Endometrial microvascular endothelial cells (primary cell): ENCODE data around the gene NDUFAF4. TPM values are rescaled to one million over a fixed set of nuclear protein-coding genes. Genes with fewer than 3 reads are reported as not detected.
"Not testable (repeated sequence)": the region's sequence is repeated elsewhere in the genome, so short reads cannot be mapped to it uniquely, and the experiment has no call there.

Experiments used
- in situ Hi-C: cut with HindIII; loops from 2 replicates; pipeline ENCODE4 v1.10.0; 2017; ENCODE audit warnings: low sequenced_read_pairs, low pct_unique_long_range_greater_than_20kb; ENCODE audit errors: inconsistent ontology term
- total RNA-seq: library from RNA; depleted of rRNA; stranded (reverse); fragments of >200 nt; gene quantifications from one replicate; pipeline ENCODE4 v1.2.3, GENCODE V29; 2015; ENCODE audit errors: inconsistent ontology term

Gene NDUFAF4
- total RNA-seq, 1 donor from 2014 or later, result 36.0 TPM

- in situ Hi-C loops, result no loop called here
These were observed 9.8 kb upstream of the NDUFAF4 start for GRCh38 chr6:96907498-96907897.

- in situ Hi-C loops, result no loop called here
These were observed 3.2 kb upstream of the NDUFAF4 start for GRCh38 chr6:96900873-96901272.

GRCh38 chr6:96899451-96899998 is 1.8 kb upstream of the NDUFAF4 start:
- in situ Hi-C loops, result no loop called here

- in situ Hi-C loops, result no loop called here
These were observed 1.3 kb upstream of the NDUFAF4 start for GRCh38 chr6:96899019-96899418.

- in situ Hi-C loops, result no loop called here
These were observed 655 bp upstream of the NDUFAF4 start for GRCh38 chr6:96898241-96898851.

- in situ Hi-C loops, result no loop called here
These were observed 8.5 kb downstream of the NDUFAF4 start for GRCh38 chr6:96889146-96889545.

- in situ Hi-C loops, result no loop called here
These were observed 8.9 kb downstream of the NDUFAF4 start for GRCh38 chr6:96888745-96889144.

GRCh38 chr6:96886519-96886918 is 11.2 kb downstream of the NDUFAF4 start:
- in situ Hi-C loops, result no loop called here

GRCh38 chr6:96885187-96885631 is 12.5 kb downstream of the NDUFAF4 start:
- in situ Hi-C loops, result not testable (repeated sequence)

- in situ Hi-C loops, result no loop called here
These were observed 19.5 kb downstream of the NDUFAF4 start for GRCh38 chr6:96878143-96878542.

- in situ Hi-C loops, result no loop called here
These were observed 20.7 kb downstream of the NDUFAF4 start for GRCh38 chr6:96876886-96877545.

GRCh38 chr6:96872976-96873375 is 24.7 kb downstream of the NDUFAF4 start:
- in situ Hi-C loops, result no loop called here

GRCh38 chr6:96865055-96865405 is 32.7 kb downstream of the NDUFAF4 start:
- in situ Hi-C loops, result no loop called here

- in situ Hi-C loops, result no loop called here
These were observed 33.3 kb downstream of the NDUFAF4 start for GRCh38 chr6:96864216-96865054.

- in situ Hi-C loops, result no loop called here
These were observed 35.1 kb downstream of the NDUFAF4 start for GRCh38 chr6:96862560-96862959.

- in situ Hi-C loops, result no loop called here
These were observed 36.1 kb downstream of the NDUFAF4 start for GRCh38 chr6:96861588-96861987.

GRCh38 chr6:96856856-96857255 is 40.8 kb downstream of the NDUFAF4 start:
- in situ Hi-C loops, result no loop called here

GRCh38 chr6:96853083-96853482 is 44.6 kb downstream of the NDUFAF4 start:
- in situ Hi-C loops, result no loop called here

- in situ Hi-C loops, result no loop called here
These were observed 45.1 kb downstream of the NDUFAF4 start for GRCh38 chr6:96852605-96853004.

GRCh38 chr6:96851858-96852257 is 45.8 kb downstream of the NDUFAF4 start:
- in situ Hi-C loops, result no loop called here
